ENCODE data around the gene PKDCC. TPM values are rescaled to one million over a fixed set of nuclear protein-coding genes. Genes with fewer than 3 reads are reported as not detected.
A peak's percentile ranks its signal among the peaks of the same experiment; 100 is the strongest.

Gene PKDCC
- total and polyA plus RNA-seq, 2 of the 13 experiments (the other 11 are each of a cell fraction or from before 2014, with no cell fraction given): 52.6 to 58.8 TPM

DNA sequence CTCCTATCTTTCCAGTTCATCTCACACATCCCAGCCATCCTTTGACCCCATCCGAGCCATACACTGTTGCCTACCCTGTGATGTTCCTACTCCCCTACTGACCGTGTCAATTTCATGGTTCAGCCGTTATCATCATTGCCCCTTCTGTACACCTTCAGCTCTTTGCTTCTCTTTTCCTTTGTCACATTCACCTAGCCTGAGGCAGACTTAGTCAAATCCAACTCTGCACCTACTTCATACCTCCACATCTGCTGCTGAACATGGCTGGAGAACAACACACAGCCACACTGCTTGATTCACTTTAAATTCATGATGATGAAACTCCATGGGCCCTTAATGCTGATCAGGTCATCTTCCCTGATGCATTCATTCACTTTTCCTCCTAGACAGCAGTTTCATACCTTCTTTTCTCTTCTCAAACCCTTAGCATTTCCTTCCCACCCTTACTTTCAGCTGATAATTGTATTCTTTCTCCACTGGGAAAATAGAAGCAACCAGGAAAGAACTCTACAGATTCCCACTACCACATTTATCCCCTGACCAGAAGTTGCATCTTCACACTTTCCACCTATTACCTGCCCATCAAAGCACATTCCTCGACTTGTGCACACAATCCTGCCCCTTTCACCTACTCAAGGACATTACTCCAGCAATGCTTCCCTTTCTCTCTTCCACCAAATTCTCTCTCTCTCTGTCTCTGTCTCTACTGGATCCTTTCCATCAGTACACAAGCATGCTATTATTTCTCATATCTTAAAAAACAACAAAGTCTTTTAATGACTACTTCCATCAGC is 59.6 kb downstream of the PKDCC start (continued):
- TF ChIP-seq, protein P1, sequence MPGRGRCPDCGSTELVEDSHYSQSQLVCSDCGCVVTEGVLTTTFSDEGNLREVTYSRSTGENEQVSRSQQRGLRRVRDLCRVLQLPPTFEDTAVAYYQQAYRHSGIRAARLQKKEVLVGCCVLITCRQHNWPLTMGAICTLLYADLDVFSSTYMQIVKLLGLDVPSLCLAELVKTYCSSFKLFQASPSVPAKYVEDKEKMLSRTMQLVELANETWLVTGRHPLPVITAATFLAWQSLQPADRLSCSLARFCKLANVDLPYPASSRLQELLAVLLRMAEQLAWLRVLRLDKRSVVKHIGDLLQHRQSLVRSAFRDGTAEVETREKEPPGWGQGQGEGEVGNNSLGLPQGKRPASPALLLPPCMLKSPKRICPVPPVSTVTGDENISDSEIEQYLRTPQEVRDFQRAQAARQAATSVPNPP (CRISPR knock-in tag; IDR thresholded peaks at IDR 0.05): no peak
- TF ChIP-seq MIXL1 (CRISPR knock-in tag; IDR thresholded peaks at IDR 0.05) (no peak), ZNF530 (CRISPR knock-in tag; IDR thresholded peaks at IDR 0.05; ENCODE audit: low read depth) (no peak), ZNF850 (CRISPR knock-in tag; conservative IDR thresholded peaks at IDR 0.05) (no peak), ISL2 (CRISPR knock-in tag; IDR thresholded peaks at IDR 0.05) (peak; percentile 40; the same call in 1 of the 2 replicates), ZNF44 (CRISPR knock-in tag; IDR thresholded peaks at IDR 0.05) (no peak), ZNF780A (CRISPR knock-in tag; IDR thresholded peaks at IDR 0.05) (0 out of 2 replicates have a peak, but pooled peaks have one; percentile 37), KLF16 (CRISPR knock-in tag; IDR thresholded peaks at IDR 0.05) (no peak), ZSCAN30 (CRISPR knock-in tag; IDR thresholded peaks at IDR 0.05) (no peak), THAP11 (CRISPR knock-in tag; IDR thresholded peaks at IDR 0.05) (peak; percentile 24), RNF2 (conservative IDR thresholded peaks at IDR 0.05; ENCODE audit: low read depth) (no peak), AHDC1 (CRISPR knock-in tag; IDR thresholded peaks at IDR 0.05; ENCODE audit: borderline replicate concordance) (no peak), NFKBIZ (CRISPR knock-in tag; IDR thresholded peaks at IDR 0.05) (no peak), TP53 (CRISPR knock-in tag; conservative IDR thresholded peaks at IDR 0.05) (0 out of 2 replicates have a peak, but pooled peaks have one; percentile 29), ZNF816 (CRISPR knock-in tag; IDR thresholded peaks at IDR 0.05; ENCODE audit: borderline replicate concordance) (no peak), ZNF713 (CRISPR knock-in tag; IDR thresholded peaks at IDR 0.05) (0 out of 2 replicates have a peak, but pooled peaks have one; percentile 69), PAWR (CRISPR knock-in tag; IDR thresholded peaks at IDR 0.05; ENCODE audit: borderline replicate concordance) (no peak), SNAPC2 (CRISPR knock-in tag; IDR thresholded peaks at IDR 0.05) (no peak), ZFP90 (CRISPR knock-in tag; IDR thresholded peaks at IDR 0.05; ENCODE audit: borderline replicate concordance) (no peak; the same call in 1 of the 2 replicates), ZNF772 (CRISPR knock-in tag; IDR thresholded peaks at IDR 0.05) (no peak), GPN1 (CRISPR knock-in tag; IDR thresholded peaks at IDR 0.05; ENCODE audit: borderline replicate concordance) (no peak), FOXJ3 (CRISPR knock-in tag; IDR thresholded peaks at IDR 0.05; ENCODE audit: borderline replicate concordance) (no peak)

Measured in HepG2 (cell line).